Central memory CD8-positive, alpha-beta T cell (primary cell): ENCODE results near the gene PTPRG.
A peak's percentile ranks its signal among the peaks of the same experiment; 100 is the strongest.

Source experiments
- ATAC-seq: fragments of 150-1000 bp; cut with Tn5 transposase; replicated peaks from 2 replicates; pipeline ENCODE4 v1.10.0; 2022; ENCODE audit warnings: mild to moderate bottlenecking, moderate FRiP score, moderate number of reproducible peaks; ENCODE audit not compliant: poor library complexity, severe bottlenecking; ENCODE audit errors: extremely low read depth
- DNase-seq, 2 donors: peaks; one replicate each; pipeline ENCODE4 v3.0.0; 2021; ENCODE audit warnings: low spot score in 2 of 2
- H3K27ac Mint-ChIP-seq: one replicate; pipeline ENCODE4 v1.8.0; 2022; ENCODE audit warnings: low read depth, mild to moderate bottlenecking, moderate library complexity, mixed read lengths
- H3K27me3 Mint-ChIP-seq: one replicate; pipeline ENCODE4 v1.8.0; 2022; ENCODE audit warnings: mixed read lengths
- H3K36me3 Mint-ChIP-seq: one replicate; pipeline ENCODE4 v1.8.0; 2022; ENCODE audit warnings: mild to moderate bottlenecking, moderate library complexity, mixed read lengths; ENCODE audit not compliant: insufficient read depth
- H3K4me1 Mint-ChIP-seq: one replicate; pipeline ENCODE4 v1.8.0; 2022; ENCODE audit warnings: mixed read lengths
- H3K4me3 Mint-ChIP-seq: one replicate; pipeline ENCODE4 v1.8.0; 2022; ENCODE audit warnings: mild to moderate bottlenecking, moderate library complexity, mixed read lengths
- H3K9me3 Mint-ChIP-seq: one replicate; pipeline ENCODE4 v1.8.0; 2022; ENCODE audit warnings: mixed read lengths

Gene PTPRG

DNA sequence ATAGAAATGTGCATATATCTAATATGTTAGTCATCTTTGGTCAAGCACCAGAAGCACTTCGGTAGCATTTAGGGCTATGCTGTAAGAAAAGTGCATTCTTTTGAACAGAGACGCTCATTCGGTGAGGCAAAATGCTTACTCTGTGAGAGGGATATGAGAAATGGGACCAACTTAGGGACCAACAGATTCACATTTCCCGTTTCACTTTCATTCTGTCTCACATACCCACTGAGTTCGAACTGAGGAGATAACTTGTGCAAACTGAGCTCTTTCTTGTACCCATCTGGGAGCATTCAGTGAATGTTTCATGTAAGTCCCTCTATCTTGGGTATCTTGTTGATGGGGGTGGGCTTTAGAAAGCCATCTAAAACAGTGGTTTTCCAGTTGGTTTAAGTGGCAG, 676.6 kb downstream of the PTPRG start:
- Mint-ChIP-seq H3K4me3 (peak overlapping the region; percentile 26), H3K27me3 (no peaks in the 10 kb centered on the region), H3K27ac (no peak overlapping the region), H3K4me1 (no peaks in the 10 kb centered on the region), H3K36me3 (no peaks in the 10 kb centered on the region), H3K9me3 (no peaks in the 10 kb centered on the region)
- DNase-seq (no peak), ATAC-seq (peak; percentile 32)

DNA sequence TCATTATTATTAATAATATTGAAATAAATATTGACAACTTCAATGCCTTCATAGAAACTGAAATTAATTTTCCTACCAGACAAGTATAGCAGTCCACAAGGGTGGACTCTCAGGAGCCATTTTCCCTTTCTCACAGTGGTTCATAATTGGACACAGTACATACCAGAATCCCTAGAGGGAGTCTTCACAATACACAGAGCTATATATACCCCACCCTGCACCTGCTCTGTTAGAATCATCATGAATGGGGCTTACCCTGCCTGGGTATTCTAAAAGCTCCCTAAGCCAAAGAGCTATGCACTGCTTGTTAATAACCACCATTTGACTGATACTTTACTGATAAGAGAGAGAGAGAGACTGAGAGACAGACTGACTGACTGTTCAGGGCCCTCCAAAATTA, 677.1 kb downstream of the PTPRG start:
- DNase-seq (no peak), ATAC-seq (no peak)
- no peaks in the 10 kb centered on the region for H3K27me3 Mint-ChIP-seq
- H3K36me3 Mint-ChIP-seq, result no peaks in the 10 kb centered on the region
- H3K9me3 Mint-ChIP-seq, result no peaks in the 10 kb centered on the region
- H3K4me3 Mint-ChIP-seq, result no peak overlapping the region
- H3K27ac Mint-ChIP-seq, result no peak overlapping the region
- no peaks in the 10 kb centered on the region for H3K4me1 Mint-ChIP-seq

DNA sequence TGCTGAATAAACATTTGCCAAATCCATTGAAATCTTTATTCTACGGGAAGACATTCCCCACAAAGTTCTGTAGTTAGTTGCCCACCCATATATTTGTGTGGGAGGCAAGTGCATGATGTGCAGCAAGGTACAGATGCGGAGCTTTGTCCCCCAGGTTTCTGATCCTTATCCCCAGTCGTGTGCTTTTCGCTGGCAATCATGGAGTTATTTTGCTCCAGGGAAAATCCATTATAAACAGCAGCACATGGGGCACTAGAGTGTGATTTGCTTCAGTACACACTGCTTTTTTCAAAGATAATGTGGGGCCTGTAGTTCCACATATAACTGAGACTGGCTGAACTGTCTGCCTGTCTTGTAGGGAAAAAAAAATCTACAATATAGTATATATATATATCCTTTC, 679.9 kb downstream of the PTPRG start:
- DNase-seq, result no peak
- no peaks in the 10 kb centered on the region for H3K36me3 Mint-ChIP-seq
- no peaks in the 10 kb centered on the region for H3K4me1 Mint-ChIP-seq
- H3K4me3 Mint-ChIP-seq, result no peak overlapping the region
- H3K27me3 Mint-ChIP-seq, result no peaks in the 10 kb centered on the region
- no peaks in the 10 kb centered on the region for H3K9me3 Mint-ChIP-seq
- H3K27ac Mint-ChIP-seq, result no peak overlapping the region
- no peak for ATAC-seq

DNA sequence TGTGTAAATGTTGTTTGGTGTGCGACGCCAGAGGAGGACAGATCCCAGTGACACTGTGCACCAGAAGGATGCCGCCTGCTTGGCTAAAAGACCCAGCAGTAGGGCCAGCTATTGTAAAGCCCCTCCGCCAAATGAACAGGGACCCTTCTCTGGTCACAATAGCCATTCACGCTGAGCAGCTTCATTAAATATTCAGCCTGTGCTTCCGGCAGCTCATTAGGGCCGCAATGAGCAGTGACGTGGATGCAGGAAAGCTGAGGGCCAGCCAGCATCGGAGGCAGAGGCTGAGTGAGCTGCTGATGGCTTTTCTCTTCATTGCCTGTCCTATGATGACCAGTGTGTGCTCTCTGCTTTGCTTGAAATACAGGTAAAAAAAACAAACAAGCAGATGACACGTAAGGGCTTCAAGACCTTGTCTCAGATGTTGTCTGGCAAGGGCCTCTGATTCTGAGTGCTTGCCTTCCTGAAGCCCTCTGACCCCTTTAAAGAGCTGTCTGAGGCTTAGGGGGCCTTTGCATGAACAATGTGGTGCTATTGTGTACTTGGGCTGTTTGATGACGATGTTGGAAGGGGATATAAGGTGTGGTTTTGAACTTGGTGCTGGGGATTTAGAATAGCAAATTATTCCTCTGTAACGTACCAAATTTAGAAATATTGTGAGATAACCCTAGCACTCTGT, 681.6 kb downstream of the PTPRG start:
- H3K36me3 Mint-ChIP-seq, result no peaks in the 10 kb centered on the region
- H3K27me3 Mint-ChIP-seq, result no peaks in the 10 kb centered on the region
- ATAC-seq (no peak), DNase-seq (no peak)
- no peaks in the 10 kb centered on the region for H3K4me1 Mint-ChIP-seq
- H3K4me3 Mint-ChIP-seq, result no peak overlapping the region
- H3K27ac Mint-ChIP-seq, result no peak overlapping the region
- no peaks in the 10 kb centered on the region for H3K9me3 Mint-ChIP-seq

DNA sequence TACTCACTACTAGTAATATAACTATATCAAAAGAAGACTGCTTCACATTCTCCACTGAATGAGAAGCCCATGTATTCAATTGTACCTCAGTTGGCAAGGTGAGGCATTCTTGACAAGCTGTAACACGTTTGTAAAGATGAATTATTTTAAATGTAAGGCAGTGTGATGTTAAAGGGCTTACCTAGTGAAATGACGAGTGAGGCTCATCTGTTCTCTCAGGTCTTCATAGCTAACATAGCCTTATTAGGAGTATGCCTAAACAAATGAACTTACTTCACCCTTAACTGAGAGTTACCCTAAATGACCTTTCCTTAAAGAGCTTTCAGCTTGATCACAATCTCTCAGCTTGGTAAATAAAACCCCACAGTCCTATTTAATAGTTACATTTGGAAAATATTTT, 684.7 kb downstream of the PTPRG start:
- ATAC-seq (no peak), DNase-seq (no peak)
- Mint-ChIP-seq H3K4me1 (no peaks in the 10 kb centered on the region), H3K9me3 (no peaks in the 10 kb centered on the region), H3K4me3 (no peak overlapping the region), H3K36me3 (no peaks in the 10 kb centered on the region), H3K27me3 (no peaks in the 10 kb centered on the region), H3K27ac (no peak overlapping the region)

DNA sequence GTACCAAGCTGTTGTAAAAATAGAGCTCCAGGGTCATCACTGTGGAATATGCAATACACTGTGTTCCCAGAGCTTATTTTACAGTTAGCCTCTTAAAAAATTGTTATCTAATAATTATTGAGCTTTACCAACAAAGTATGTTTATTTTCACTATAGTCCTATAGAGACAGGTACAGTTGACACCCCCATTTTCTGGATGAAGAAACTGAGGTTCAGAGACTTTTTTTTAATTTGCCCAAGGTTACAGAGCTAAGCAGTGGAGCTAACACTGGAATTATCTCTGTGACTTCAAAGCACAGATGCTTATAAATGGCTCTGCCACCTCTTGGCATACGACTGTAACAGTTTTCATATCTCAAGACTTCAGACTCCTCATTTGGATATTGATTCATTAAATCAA, 685.6 kb downstream of the PTPRG start:
- DNase-seq, result no peak
- no peak overlapping the region for H3K27ac Mint-ChIP-seq
- no peaks in the 10 kb centered on the region for H3K27me3 Mint-ChIP-seq
- H3K4me3 Mint-ChIP-seq, result no peak overlapping the region
- no peaks in the 10 kb centered on the region for H3K4me1 Mint-ChIP-seq
- no peaks in the 10 kb centered on the region for H3K36me3 Mint-ChIP-seq
- no peaks in the 10 kb centered on the region for H3K9me3 Mint-ChIP-seq
- no peak for ATAC-seq

DNA sequence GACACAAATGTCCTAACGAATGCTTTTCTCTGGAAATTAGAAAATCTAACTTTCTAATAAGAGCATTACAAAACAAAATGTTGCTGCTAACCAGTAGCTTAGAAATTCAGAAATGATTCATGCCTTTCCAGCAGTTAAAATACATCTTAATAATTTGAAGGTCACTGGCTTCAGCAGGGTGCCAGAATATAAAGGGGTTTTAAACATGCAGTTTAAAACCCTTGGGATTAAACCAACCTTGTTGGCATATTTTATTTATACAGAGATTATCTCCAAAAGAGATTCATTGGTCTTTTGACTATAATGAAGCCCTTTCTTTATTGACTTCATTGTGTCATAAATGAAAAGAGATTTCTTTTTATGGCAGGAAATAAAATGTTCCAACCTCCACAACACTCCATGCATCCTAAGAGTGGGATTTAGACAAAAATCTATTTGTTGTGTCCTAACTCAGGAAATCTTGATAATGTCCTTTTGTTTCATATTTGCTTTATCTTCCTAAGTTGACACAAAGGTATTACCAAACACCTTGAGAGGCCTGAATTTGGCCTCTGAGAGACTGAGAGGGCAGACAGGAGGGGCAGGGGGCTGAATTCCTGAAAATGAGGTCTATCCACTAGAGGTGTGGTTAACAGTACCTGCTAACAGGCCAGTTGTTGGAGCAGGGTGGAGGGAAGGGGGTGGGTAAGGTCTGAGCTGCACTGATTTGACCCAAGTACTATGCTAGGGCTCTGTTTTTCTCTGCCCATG, 687.5 kb downstream of the PTPRG start:
- no peak for ATAC-seq
- Mint-ChIP-seq H3K4me1 (no peaks in the 10 kb centered on the region), H3K4me3 (no peak overlapping the region), H3K9me3 (no peaks in the 10 kb centered on the region), H3K27ac (no peak overlapping the region), H3K36me3 (no peaks in the 10 kb centered on the region), H3K27me3 (no peaks in the 10 kb centered on the region)
- DNase-seq, result no peak

DNA sequence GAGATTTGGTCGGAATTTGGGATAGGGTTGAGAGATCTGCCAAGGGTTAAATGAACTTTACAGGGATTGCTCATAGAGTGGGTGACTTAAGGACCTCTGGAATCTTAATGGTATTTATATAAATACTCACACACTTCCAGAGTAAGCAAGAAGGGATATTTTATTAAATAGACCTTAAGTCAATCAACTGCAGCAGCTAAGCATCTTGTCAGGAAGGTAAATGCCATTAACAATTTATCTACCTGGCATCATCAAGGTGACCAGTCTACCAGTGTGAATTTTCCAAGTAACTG, 688.1 kb downstream of the PTPRG start:
- H3K4me1 Mint-ChIP-seq, result no peaks in the 10 kb centered on the region
- no peak overlapping the region for H3K4me3 Mint-ChIP-seq
- no peaks in the 10 kb centered on the region for H3K27me3 Mint-ChIP-seq
- H3K27ac Mint-ChIP-seq, result no peak overlapping the region
- H3K36me3 Mint-ChIP-seq, result no peaks in the 10 kb centered on the region
- ATAC-seq, result no peak
- no peak for DNase-seq
- no peaks in the 10 kb centered on the region for H3K9me3 Mint-ChIP-seq

DNA sequence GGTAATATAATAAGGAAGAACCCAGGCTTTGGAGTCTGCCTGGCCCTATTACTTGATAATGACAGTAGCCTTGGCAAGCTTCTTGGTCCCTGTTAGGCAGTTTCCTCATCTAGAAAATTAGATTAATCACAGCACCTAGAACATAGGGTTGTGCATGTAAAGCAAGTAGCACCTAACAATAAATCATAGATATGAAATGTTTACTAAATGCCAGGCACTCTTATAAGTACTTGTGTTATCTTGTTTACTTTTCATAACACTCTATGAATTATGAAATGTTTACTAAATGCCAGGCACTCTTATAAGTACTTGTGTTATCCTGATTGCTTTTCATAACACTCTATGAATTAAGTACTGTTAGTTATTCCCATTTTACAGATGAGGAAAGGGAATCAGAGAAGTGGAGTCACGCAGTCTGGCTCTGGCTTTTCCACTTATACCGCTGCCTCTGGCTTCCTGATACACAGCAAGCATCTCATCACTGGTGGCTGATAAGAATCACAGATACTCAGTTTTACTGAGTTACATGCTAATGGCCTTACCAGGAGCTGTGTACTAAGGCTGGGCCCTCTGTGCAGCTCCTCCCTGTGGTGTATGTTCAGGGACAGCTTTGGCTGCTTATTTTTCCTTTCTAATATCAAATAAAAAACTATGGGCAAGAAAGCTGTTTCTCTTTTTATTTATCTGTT, 688.6 kb downstream of the PTPRG start:
- H3K9me3 Mint-ChIP-seq, result no peaks in the 10 kb centered on the region
- H3K4me1 Mint-ChIP-seq, result no peaks in the 10 kb centered on the region
- H3K4me3 Mint-ChIP-seq, result no peak overlapping the region
- no peak for ATAC-seq
- no peak for DNase-seq
- H3K27ac Mint-ChIP-seq, result no peak overlapping the region
- H3K36me3 Mint-ChIP-seq, result no peaks in the 10 kb centered on the region
- H3K27me3 Mint-ChIP-seq, result no peaks in the 10 kb centered on the region

DNA sequence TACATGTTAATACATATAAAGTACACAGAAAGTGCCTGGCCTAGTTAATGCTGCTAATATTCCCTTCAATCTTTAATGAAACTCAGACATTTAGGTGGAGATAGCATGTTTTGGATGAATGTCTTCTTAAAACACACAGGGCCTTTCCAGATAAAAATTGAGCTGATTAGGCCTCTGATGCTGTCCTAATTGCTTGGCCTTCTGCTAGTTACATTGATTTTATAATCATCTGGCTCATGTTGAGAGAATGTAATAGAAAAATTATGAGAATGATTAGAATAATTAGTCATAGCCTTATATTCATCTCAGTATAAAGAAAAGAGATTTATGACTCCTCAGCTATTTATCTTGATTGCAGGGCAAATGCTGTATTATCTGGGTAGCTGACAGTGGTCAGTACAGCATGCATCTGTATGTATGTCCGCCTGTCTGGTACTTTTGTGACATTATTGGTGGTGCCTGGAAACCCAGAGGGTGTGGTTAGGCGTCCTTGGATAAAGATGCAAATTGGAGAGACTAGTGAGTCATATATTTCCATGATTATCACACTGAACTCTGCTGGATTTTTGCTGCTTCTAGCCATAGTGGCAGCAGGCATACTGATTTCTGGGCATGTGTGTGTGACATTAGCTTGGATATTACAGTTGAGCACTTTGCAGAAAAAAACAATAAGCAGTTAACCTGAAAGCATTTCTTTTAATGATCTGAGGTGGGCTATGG, 691.2 kb downstream of the PTPRG start:
- no peak for ATAC-seq
- Mint-ChIP-seq H3K27me3 (no peaks in the 10 kb centered on the region), H3K36me3 (no peaks in the 10 kb centered on the region), H3K4me1 (no peaks in the 10 kb centered on the region), H3K4me3 (no peak overlapping the region), H3K9me3 (no peaks in the 10 kb centered on the region), H3K27ac (no peak overlapping the region)
- no peak for DNase-seq

DNA sequence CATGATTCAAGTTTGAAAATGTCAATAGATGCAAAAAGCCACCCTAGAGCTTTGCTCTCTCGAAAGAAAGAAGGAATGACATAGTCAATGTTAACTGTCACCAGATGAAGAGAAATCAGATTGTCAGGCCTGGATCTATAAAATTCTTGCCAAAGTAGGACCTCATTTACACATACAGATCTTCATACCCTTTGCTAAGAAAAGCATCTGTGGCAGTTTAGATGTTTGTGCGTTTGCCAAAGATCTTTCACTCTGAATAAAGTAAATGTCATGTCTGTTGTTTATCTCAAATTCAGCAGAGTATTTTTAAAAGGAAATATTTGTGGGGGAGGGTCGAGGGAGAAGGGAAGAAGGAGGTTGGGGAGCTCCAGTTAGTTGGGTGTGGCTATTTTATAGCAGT, 692.6 kb downstream of the PTPRG start:
- H3K27me3 Mint-ChIP-seq, result no peaks in the 10 kb centered on the region
- DNase-seq (no peak), ATAC-seq (no peak)
- H3K36me3 Mint-ChIP-seq, result no peaks in the 10 kb centered on the region
- H3K4me1 Mint-ChIP-seq, result no peaks in the 10 kb centered on the region
- no peaks in the 10 kb centered on the region for H3K9me3 Mint-ChIP-seq
- no peak overlapping the region for H3K4me3 Mint-ChIP-seq
- no peak overlapping the region for H3K27ac Mint-ChIP-seq

DNA sequence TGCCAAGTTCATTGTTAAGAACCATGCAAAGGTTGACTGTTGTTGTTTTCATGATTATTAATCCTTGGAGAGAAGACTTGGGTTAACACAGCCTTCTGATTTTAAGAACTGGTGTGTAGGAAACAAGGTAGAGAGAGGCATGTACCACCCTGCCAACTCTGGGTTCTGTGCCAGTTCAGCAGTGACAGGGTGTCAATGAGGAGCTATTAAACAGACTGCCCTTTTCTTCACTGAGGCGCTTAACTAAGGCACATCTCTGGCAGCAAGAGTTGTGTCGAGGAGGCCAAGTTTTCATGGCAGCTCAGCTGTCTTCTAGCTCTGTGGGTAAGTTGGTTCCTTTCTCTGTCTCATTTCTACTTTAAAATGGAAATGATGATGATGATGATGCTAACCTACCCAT, 694.4 kb downstream of the PTPRG start:
- H3K27ac Mint-ChIP-seq, result no peak overlapping the region
- DNase-seq, result no peak
- no peak overlapping the region for H3K4me3 Mint-ChIP-seq
- no peak for ATAC-seq
- no peaks in the 10 kb centered on the region for H3K4me1 Mint-ChIP-seq
- no peaks in the 10 kb centered on the region for H3K36me3 Mint-ChIP-seq
- no peaks in the 10 kb centered on the region for H3K9me3 Mint-ChIP-seq
- H3K27me3 Mint-ChIP-seq, result no peaks in the 10 kb centered on the region

DNA sequence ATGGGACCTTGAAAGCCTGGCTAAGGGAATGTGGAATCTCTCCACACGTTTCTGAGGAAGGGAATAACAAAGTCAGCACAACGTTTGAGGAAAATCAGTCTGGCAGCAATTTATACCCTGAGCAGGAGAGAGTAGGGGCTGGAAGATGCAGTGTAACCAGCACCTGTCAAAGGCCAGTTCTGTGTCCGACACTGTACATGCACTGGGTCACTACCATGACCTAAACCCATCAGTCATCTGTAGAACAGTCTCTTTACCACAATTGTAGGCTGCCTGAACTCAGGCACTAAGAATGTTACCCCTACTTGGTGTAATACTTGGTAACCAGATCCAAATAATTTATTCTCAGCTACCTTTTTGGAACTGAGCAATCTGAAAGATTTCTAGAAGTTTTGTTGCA, 698.6 kb downstream of the PTPRG start:
- no peak for DNase-seq
- ATAC-seq, result no peak
- no peaks in the 10 kb centered on the region for H3K27me3 Mint-ChIP-seq
- no peaks in the 10 kb centered on the region for H3K4me1 Mint-ChIP-seq
- no peaks in the 10 kb centered on the region for H3K9me3 Mint-ChIP-seq
- no peak overlapping the region for H3K27ac Mint-ChIP-seq
- no peak overlapping the region for H3K4me3 Mint-ChIP-seq
- H3K36me3 Mint-ChIP-seq, result no peaks in the 10 kb centered on the region
